Trophoblast cell (in vitro differentiated cells and primary cell): ENCODE data around the gene GET3.
A peak's percentile ranks its signal among the peaks of the same experiment; 100 is the strongest.

Experiments used
- DNase-seq, 2 donors: peaks; one replicate each; pipeline ENCODE4 v3.0.0-alpha.2; 2016
- H2AFZ ChIP-seq: 2 replicates; pipeline ENCODE4 v1.6.1; 2013; ENCODE audit warnings: low read length, moderate library complexity, mild to moderate bottlenecking; ENCODE audit not compliant: insufficient read depth, poor library complexity
- H2AK5ac ChIP-seq: 2 replicates; pipeline ENCODE4 v1.6.1; 2013; ENCODE audit warnings: mild to moderate bottlenecking, low read length
- H2BK120ac ChIP-seq: 2 replicates; pipeline ENCODE4 v1.6.1; 2013; ENCODE audit warnings: low read length, mild to moderate bottlenecking, moderate library complexity; ENCODE audit not compliant: insufficient read depth, poor library complexity
- H2BK12ac ChIP-seq: 2 replicates; pipeline ENCODE4 v1.6.1; 2013; ENCODE audit warnings: mild to moderate bottlenecking, low read length, moderate library complexity
- H2BK5ac ChIP-seq: 2 replicates; pipeline ENCODE4 v1.6.1; 2013; ENCODE audit warnings: low read length, low read depth, moderate library complexity, mild to moderate bottlenecking; ENCODE audit not compliant: poor library complexity
- H3K14ac ChIP-seq: 2 replicates; pipeline ENCODE4 v1.6.1; 2013; ENCODE audit warnings: mild to moderate bottlenecking, low read length
- H3K18ac ChIP-seq: 2 replicates; pipeline ENCODE4 v1.6.1; 2013; ENCODE audit warnings: mild to moderate bottlenecking, low read length
- H3K23ac ChIP-seq: 2 replicates; pipeline ENCODE4 v1.6.1; 2013; ENCODE audit warnings: low read length
- H3K27ac ChIP-seq: 2 replicates; pipeline ENCODE4 v1.5.1; 2013; ENCODE audit warnings: low read depth, mild to moderate bottlenecking, inconsistent platforms, low read length, moderate library complexity
- H3K27me3 ChIP-seq: 2 replicates; pipeline ENCODE4 v1.6.1; 2013; ENCODE audit warnings: inconsistent platforms, mild to moderate bottlenecking, low read length, moderate library complexity; ENCODE audit not compliant: insufficient read depth
- H3K36me3 ChIP-seq, 2 experiments: 1 replicate in 1 of 2; 2 replicates in 1 of 2; pipeline ENCODE4 v1.6.1; 2013; ENCODE audit warnings: low read length in 2 of 2, mild to moderate bottlenecking in 2 of 2, moderate library complexity in 1 of 2; ENCODE audit not compliant: insufficient read depth in 2 of 2, control insufficient read depth in 1 of 2
- H3K4ac ChIP-seq: 2 replicates; pipeline ENCODE4 v1.6.1; 2013; ENCODE audit warnings: low read depth, mild to moderate bottlenecking, low read length, moderate library complexity
- H3K4me1 ChIP-seq, 2 experiments: 1 replicate in 1 of 2; 2 replicates in 1 of 2; pipeline ENCODE4 v1.6.1; 2013; ENCODE audit warnings: low read length in 2 of 2, mild to moderate bottlenecking in 2 of 2, moderate library complexity in 1 of 2; ENCODE audit not compliant: insufficient read depth in 2 of 2, control insufficient read depth in 1 of 2
- H3K4me2 ChIP-seq: 2 replicates; pipeline ENCODE4 v1.6.1; 2013; ENCODE audit warnings: inconsistent platforms, mild to moderate bottlenecking, low read length, moderate library complexity
- H3K4me3 ChIP-seq: 2 replicates; pipeline ENCODE4 v1.5.1; 2013; ENCODE audit warnings: mild to moderate bottlenecking, low read depth, low read length, inconsistent platforms
- H3K79me1 ChIP-seq: one replicate; pipeline ENCODE4 v1.6.1; 2013; ENCODE audit warnings: low read length
- H3K79me2 ChIP-seq: 2 replicates; pipeline ENCODE4 v1.6.1; 2013; ENCODE audit warnings: low read length, mild to moderate bottlenecking; ENCODE audit not compliant: control insufficient read depth, insufficient read depth, poor library complexity
- H3K9ac ChIP-seq: 2 replicates; pipeline ENCODE4 v1.6.1; 2013; ENCODE audit warnings: mild to moderate bottlenecking, low read length
- H3K9me3 ChIP-seq: 2 replicates; pipeline ENCODE4 v1.6.1; 2013; ENCODE audit warnings: low read depth, mild to moderate bottlenecking, control low read depth, inconsistent platforms, low read length; ENCODE audit not compliant: insufficient read depth
- H4K12ac ChIP-seq: 2 replicates; pipeline ENCODE4 v1.6.1; 2013; ENCODE audit warnings: low read depth, mild to moderate bottlenecking, low read length, moderate library complexity
- H4K8ac ChIP-seq: 2 replicates; pipeline ENCODE4 v1.6.1; 2013; ENCODE audit warnings: low read depth, mild to moderate bottlenecking, low read length, moderate library complexity
- H4K91ac ChIP-seq: one replicate; pipeline ENCODE4 v1.6.1; 2013; ENCODE audit warnings: low read depth, mild to moderate bottlenecking, low read length, moderate library complexity
- WGBS: extraction: QIAGEN DNeasy Blood & Tissue Kit; methylation state at CpG from one replicate; pipeline ENCODE4 v1.1.7; 2013; ENCODE audit warnings: missing lambda C conversion rate; ENCODE audit not compliant: insufficient read length, insufficient coverage; ENCODE audit errors: extremely low coverage; 5-methylcytosine and 5-hydroxymethylcytosine counted together

The GET3 gene

DNA sequence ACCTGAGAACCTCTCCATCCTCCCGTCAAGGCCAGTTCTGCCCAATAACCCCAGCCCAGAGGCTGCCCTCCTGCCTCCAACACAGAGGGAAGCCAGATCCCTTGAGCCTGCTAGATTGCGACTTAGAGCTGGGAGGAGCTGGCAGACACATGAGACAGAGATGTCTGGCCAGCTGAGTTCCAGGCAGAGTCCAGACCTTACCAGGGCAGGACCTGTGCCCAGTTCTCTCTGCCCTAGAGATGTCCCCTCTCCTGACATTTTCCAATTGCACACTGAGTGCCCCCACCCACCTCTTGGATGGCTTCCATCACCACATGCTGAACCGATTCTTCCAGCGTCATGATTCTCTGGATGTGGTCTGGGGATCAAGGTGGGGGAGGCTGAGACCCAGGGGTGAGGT is 35.0 kb downstream of the GET3 start:
- no peak overlapping the region for H3K18ac ChIP-seq
- H3K4me3 ChIP-seq: no peak overlapping the region
- H3K27me3 ChIP-seq: no peaks in the 10 kb centered on the region
- no peak overlapping the region for H2BK5ac ChIP-seq
- H4K91ac ChIP-seq: no peak overlapping the region
- H4K12ac ChIP-seq: no peak overlapping the region
- H3K9ac ChIP-seq: no peak overlapping the region
- H4K8ac ChIP-seq: no peak overlapping the region
- H3K36me3 ChIP-seq: peaks cover 29 to 37% of the 10 kb centered on the region in 2 experiments
- H3K4ac ChIP-seq: no peak overlapping the region
- no peak for DNase-seq
- no peak overlapping the region for H3K14ac ChIP-seq
- no peak overlapping the region for H2BK120ac ChIP-seq
- H3K9me3 ChIP-seq: no peaks in the 10 kb centered on the region
- no peak overlapping the region for H2BK12ac ChIP-seq
- peaks cover 11 to 18% of the 10 kb centered on the region in 2 experiments for H3K4me1 ChIP-seq
- H3K79me1 ChIP-seq: peaks cover 7% of the 10 kb centered on the region
- no peak overlapping the region for H3K23ac ChIP-seq
- peaks cover 3% of the 10 kb centered on the region for H3K79me2 ChIP-seq
- no peak overlapping the region for H3K27ac ChIP-seq
- H2AFZ ChIP-seq: no peak overlapping the region
- WGBS: no CpG with 5 or more reads among the region's 4 CpGs
- H3K4me2 ChIP-seq: no peak overlapping the region
- H2AK5ac ChIP-seq: no peak overlapping the region

DNA sequence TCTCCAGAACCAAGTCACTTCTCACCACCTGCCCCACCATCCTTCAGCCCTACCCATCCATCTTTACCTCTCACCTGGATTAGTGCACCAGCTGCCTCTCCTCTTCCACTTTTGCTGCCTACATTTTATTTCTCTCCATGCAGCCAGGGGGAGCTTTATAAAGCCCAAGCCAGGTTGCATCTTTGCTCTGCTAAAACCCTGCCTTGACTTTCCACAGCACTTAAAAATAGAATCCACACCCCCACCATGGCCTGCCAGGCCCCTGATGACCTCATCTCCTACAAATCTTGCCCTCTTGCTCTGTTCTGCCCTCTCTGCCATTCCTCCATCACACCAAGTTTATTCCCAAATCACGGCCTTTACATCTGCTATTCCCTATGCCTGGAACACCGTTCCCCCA is 36.3 kb downstream of the GET3 start:
- H3K27me3 ChIP-seq: no peaks in the 10 kb centered on the region
- H3K14ac ChIP-seq: no peak overlapping the region
- no peak overlapping the region for H2BK120ac ChIP-seq
- H4K12ac ChIP-seq: no peak overlapping the region
- H2BK12ac ChIP-seq: no peak overlapping the region
- no peak overlapping the region for H3K9ac ChIP-seq
- H3K4me2 ChIP-seq: no peak overlapping the region
- no peak overlapping the region for H2AK5ac ChIP-seq
- no peak overlapping the region for H2BK5ac ChIP-seq
- no peaks in the 10 kb centered on the region for H3K9me3 ChIP-seq
- peaks cover 17% of the 10 kb centered on the region for H3K79me1 ChIP-seq
- no peak overlapping the region for H3K27ac ChIP-seq
- H3K4me1 ChIP-seq: peaks cover 15 to 25% of the 10 kb centered on the region in 2 experiments
- H3K36me3 ChIP-seq: peaks cover 21 to 29% of the 10 kb centered on the region in 2 experiments
- DNase-seq: no peak
- no peak overlapping the region for H3K4ac ChIP-seq
- no peak overlapping the region for H4K91ac ChIP-seq
- H4K8ac ChIP-seq: no peak overlapping the region
- H2AFZ ChIP-seq: no peak overlapping the region
- no peak overlapping the region for H3K4me3 ChIP-seq
- no CpG with 5 or more reads among the region's 2 CpGs for WGBS
- H3K23ac ChIP-seq: no peak overlapping the region
- H3K79me2 ChIP-seq: peaks cover 6% of the 10 kb centered on the region
- no peak overlapping the region for H3K18ac ChIP-seq

DNA sequence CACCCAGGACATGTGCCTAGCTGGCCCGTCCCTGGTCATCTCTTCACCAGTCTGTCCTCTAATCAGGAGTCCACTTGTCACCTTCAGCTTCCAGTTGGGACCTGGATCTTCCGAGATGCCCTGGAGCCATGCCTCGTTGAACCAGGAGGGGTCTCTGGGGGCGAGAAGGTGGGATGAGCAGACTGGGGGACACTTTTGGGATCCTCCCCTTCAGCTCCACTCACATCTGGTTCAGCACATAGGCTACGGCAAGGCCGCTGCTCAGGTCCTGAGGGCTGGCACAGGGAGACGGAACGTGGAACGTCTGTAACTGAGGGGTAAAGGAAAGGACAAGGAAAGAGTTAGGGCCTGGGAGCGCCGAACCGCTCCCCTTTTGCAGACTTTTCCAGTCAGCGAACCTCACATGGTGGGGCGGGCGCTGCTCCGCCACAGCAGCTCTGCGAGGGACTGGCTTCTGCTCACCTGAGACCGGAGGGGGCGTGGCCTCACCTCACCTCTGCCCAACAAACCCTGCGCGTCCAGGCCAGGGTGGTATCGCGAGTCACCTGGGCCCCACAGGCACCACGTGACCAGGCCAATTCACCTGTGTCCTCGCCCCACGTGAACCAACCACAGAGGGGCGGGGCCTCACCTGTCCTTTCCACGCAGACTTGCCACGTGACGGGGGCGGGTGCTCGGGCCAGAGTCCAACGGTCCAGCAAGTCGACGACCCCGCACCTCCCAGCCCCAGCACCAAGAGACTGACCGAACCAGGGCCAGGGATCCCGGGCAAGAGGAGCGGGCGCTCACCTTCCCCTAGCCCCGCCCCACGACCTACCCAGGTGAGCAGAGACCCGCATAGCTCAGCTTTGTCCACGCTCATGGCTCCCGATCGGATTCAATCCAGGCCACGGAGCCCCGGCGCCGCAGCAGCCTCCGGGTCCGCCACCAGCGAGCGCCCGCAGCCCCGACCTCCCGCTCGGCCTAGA is 37.6 kb downstream of the GET3 start, which contains the start of gene HOOK2:
Gene HOOK2 (minus strand): TSS at position 965 of the 968 bp plus-strand sequence. CDS start 103 bp downstream, at position 862.
- Histone ChIP-seq H2BK5ac (peak within 1 kb of the TSS; percentile 86), H3K79me1 (peaks cover 26% of the 10 kb centered on the region), H3K27me3 (no peaks in the 10 kb centered on the region), H2AFZ (peak within 1 kb of the TSS; percentile 72), H3K18ac (peak within 1 kb of the TSS; percentile 88), H3K36me3 (peaks cover 15 to 21% of the 10 kb centered on the region in 2 experiments), H3K27ac (peak within 1 kb of the TSS; percentile 96), H4K8ac (peak within 1 kb of the TSS; percentile 89), H3K4me3 (peak within 1 kb of the TSS; percentile 83), H4K12ac (peak within 1 kb of the TSS; percentile 84), H4K91ac (peak within 1 kb of the TSS; percentile 96), H3K4ac (peak within 1 kb of the TSS; percentile 80), H3K79me2 (peaks cover 6% of the 10 kb centered on the region), H3K4me1 (peaks cover 22 to 33% of the 10 kb centered on the region in 2 experiments), H2BK120ac (peak within 1 kb of the TSS; percentile 88), H3K9me3 (no peaks in the 10 kb centered on the region), H3K14ac (peak within 1 kb of the TSS; percentile 88), H3K9ac (peak within 1 kb of the TSS; percentile 91), H3K23ac (no peak within 1 kb of the TSS), H3K4me2 (peak within 1 kb of the TSS; percentile 88), H2AK5ac (peak within 1 kb of the TSS; percentile 67), H2BK12ac (peak within 1 kb of the TSS; percentile 25)
- peak; percentile 96 to 97 for DNase-seq
- WGBS: no CpG with 5 or more reads among the region's 58 CpGs

DNA sequence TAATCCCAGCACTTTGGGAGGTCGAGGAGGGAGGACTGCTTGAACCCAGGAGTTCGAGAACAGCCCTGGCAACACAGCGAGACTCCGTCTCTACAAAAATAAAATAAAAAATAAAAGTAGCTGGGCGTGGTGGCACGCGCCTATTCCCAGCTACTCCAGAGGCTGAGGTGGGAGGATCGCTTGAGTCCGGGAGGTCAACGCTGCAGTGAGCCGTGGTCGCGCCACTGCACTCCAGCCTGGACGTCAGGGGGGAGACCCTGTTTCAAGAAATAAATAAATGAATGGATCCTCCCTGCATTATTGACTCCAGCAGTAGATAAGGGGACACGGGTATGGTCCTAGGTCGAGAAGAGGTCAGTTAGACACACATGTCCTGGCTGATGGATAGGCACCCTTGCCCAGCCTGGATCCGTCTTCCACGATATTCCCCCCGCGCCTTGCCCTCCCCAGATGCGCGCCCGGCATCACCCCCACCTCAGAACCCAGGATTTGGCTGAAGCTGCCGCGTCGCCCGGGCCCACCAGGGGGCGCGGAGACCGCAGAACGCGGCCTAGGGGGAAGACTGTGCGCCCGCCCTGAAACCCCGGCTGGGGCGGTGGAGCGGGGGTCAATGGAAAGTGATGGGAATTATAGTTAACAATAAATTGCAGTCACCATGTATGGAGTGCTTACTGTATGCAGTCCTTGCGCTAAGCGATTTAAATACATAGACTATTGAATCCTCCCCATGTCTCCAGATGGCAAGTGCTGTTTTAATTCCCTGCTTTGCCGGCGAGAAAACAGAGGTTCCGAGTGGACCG is 40.1 kb downstream of the GET3 start:
- no peaks in the 10 kb centered on the region for H3K27me3 ChIP-seq
- peak overlapping the region; percentile 52 for H2AK5ac ChIP-seq
- peak overlapping the region; percentile 64 for H4K8ac ChIP-seq
- no peak overlapping the region for H2AFZ ChIP-seq
- H3K14ac ChIP-seq: peak overlapping the region; percentile 55
- peak overlapping the region; percentile 69 for H3K18ac ChIP-seq
- peak; percentile 73 to 87 for DNase-seq
- peak overlapping the region; percentile 6 for H4K12ac ChIP-seq
- peak overlapping the region; percentile 72 for H3K27ac ChIP-seq
- H3K4me3 ChIP-seq: peak overlapping the region; percentile 73
- H3K79me2 ChIP-seq: peaks cover 6% of the 10 kb centered on the region
- H2BK5ac ChIP-seq: peak overlapping the region; percentile 63
- no peak overlapping the region for H3K4ac ChIP-seq
- H3K9ac ChIP-seq: peak overlapping the region; percentile 13
- H3K23ac ChIP-seq: no peak overlapping the region
- H3K9me3 ChIP-seq: no peaks in the 10 kb centered on the region
- no peak overlapping the region for H2BK120ac ChIP-seq
- peaks cover 30% of the 10 kb centered on the region for H3K79me1 ChIP-seq
- H3K4me2 ChIP-seq: peak overlapping the region; percentile 97
- WGBS: no CpG with 5 or more reads among the region's 43 CpGs
- peak overlapping the region; percentile 72 for H2BK12ac ChIP-seq
- peak overlapping the region; percentile 74 for H4K91ac ChIP-seq
- H3K36me3 ChIP-seq: peaks cover 3 to 4% of the 10 kb centered on the region in 2 experiments
- peaks cover 27 to 36% of the 10 kb centered on the region in 2 experiments for H3K4me1 ChIP-seq
